Liver (tissue), 9 donors: ENCODE data around the gene AIPL1. TPM values are rescaled to one million over a fixed set of nuclear protein-coding genes. Genes with fewer than 3 reads are reported as not detected.

Experiments
- DNase-seq: peaks from one replicate; pipeline ENCODE4 v3.0.0-alpha.2; 2017; ENCODE audit warnings: low spot score
- H3K27ac ChIP-seq, 2 donors: one replicate each; pipeline ENCODE4 v1.7.0; 2013; ENCODE audit warnings: inconsistent platforms in 2 of 2, low read length in 2 of 2, control low read depth in 1 of 2, low read depth in 1 of 2, mild to moderate bottlenecking in 1 of 2
- H3K27me3 ChIP-seq, 4 donors: one replicate each; pipeline versions ENCODE4 v1.6.1 to v1.7.0; 2013; ENCODE audit warnings: low read length in 3 of 4, inconsistent platforms in 1 of 4, mild to moderate bottlenecking in 1 of 4, moderate library complexity in 1 of 4; ENCODE audit not compliant: control insufficient read depth in 4 of 4, insufficient read depth in 4 of 4
- H3K36me3 ChIP-seq, 4 donors: one replicate each; pipeline versions ENCODE4 v1.6.1 to v1.7.0; 2013; ENCODE audit warnings: low read length in 3 of 4, mild to moderate bottlenecking in 3 of 4, low read depth in 1 of 4, moderate library complexity in 1 of 4; ENCODE audit not compliant: control insufficient read depth in 4 of 4, insufficient read depth in 3 of 4
- H3K4me1 ChIP-seq, 4 donors: one replicate each; pipeline versions ENCODE4 v1.6.1 to v1.7.0; 2013; ENCODE audit warnings: low read length in 3 of 4, mild to moderate bottlenecking in 3 of 4, moderate library complexity in 1 of 4; ENCODE audit not compliant: control insufficient read depth in 4 of 4, insufficient read depth in 4 of 4
- H3K4me3 ChIP-seq, 3 donors: one replicate each; pipeline versions ENCODE4 v1.6.1 to v1.7.0; 2013; ENCODE audit warnings: low read length in 3 of 3, control low read depth in 1 of 3, low read depth in 1 of 3, mild to moderate bottlenecking in 1 of 3
- H3K9ac ChIP-seq, 2 donors: one replicate each; pipeline ENCODE4 v1.7.0; 2013; ENCODE audit warnings: low read length in 2 of 2, mild to moderate bottlenecking in 2 of 2, moderate library complexity in 2 of 2, control low read depth in 1 of 2, low read depth in 1 of 2
- H3K9me3 ChIP-seq, 4 donors: one replicate each; pipeline versions ENCODE4 v1.6.1 to v1.7.0; 2013; ENCODE audit warnings: low read length in 3 of 4; ENCODE audit not compliant: control insufficient read depth in 4 of 4
- FOXA1 ChIP-seq: IDR thresholded peaks from 2 replicates; pipeline ENCODE4 v1.6.1; 2016; ENCODE audit warnings: antibody characterized with exemption
- FOXA2 ChIP-seq: IDR thresholded peaks from 2 replicates; pipeline ENCODE4 v1.6.1; 2016; ENCODE audit warnings: antibody characterized with exemption
- GABPA ChIP-seq, 2 donors: IDR thresholded peaks in 1 of 2; conservative IDR thresholded peaks in 1 of 2; 2 replicates each; pipeline ENCODE4 v1.6.1; 2016; ENCODE audit warnings: antibody characterized with exemption in 2 of 2, mild to moderate bottlenecking in 1 of 2, moderate library complexity in 1 of 2
- HNF4A ChIP-seq, 2 donors: conservative IDR thresholded peaks; 2 replicates each; pipeline ENCODE4 v1.6.1; 2016; ENCODE audit warnings: antibody characterized with exemption in 2 of 2, mild to moderate bottlenecking in 2 of 2
- JUND ChIP-seq, 2 donors: IDR thresholded peaks; 2 replicates each; pipeline ENCODE4 v1.6.1; 2016; ENCODE audit warnings: antibody characterized with exemption in 2 of 2
- NR2F2 ChIP-seq: IDR thresholded peaks from 2 replicates; pipeline ENCODE4 v1.6.1; 2016; ENCODE audit warnings: antibody characterized with exemption
- RAD21 ChIP-seq, 2 donors: IDR thresholded peaks; 2 replicates each; pipeline ENCODE4 v1.6.1; 2016; ENCODE audit warnings: antibody characterized with exemption in 2 of 2, mild to moderate bottlenecking in 2 of 2
- REST ChIP-seq: IDR thresholded peaks from 2 replicates; pipeline ENCODE4 v1.6.1; 2016; ENCODE audit warnings: antibody characterized with exemption, mild to moderate bottlenecking
- RXRA ChIP-seq, 2 donors: IDR thresholded peaks; 2 replicates each; pipeline ENCODE4 v1.6.1; 2017 to 2018; ENCODE audit warnings: antibody characterized with exemption in 2 of 2, mild to moderate bottlenecking in 1 of 2
- SP1 ChIP-seq: IDR thresholded peaks from 2 replicates; pipeline ENCODE4 v1.6.1; 2018; ENCODE audit warnings: antibody characterized with exemption, mild to moderate bottlenecking
- TAF1 ChIP-seq: conservative IDR thresholded peaks from 2 replicates; pipeline ENCODE4 v1.6.1; 2016; ENCODE audit warnings: antibody characterized with exemption, mild to moderate bottlenecking
- YY1 ChIP-seq: IDR thresholded peaks from 2 replicates; pipeline ENCODE4 v1.6.1; 2016; ENCODE audit warnings: antibody characterized with exemption, mild to moderate bottlenecking
- WGBS: extraction: QIAGEN DNeasy Blood & Tissue Kit; methylation state at CpG from one replicate; pipeline ENCODE4 v1.1.7; 2013; 5-methylcytosine and 5-hydroxymethylcytosine counted together
- polyA plus RNA-seq, 2 donors: library from polyadenylated mRNA; stranded (reverse) in 1 of 2; unstranded in 1 of 2; fragments of 200-250 nt in 1 of 2; fragments of >200 nt in 1 of 2; fragmentation: Nextera tagmentation in 1 of 2; extraction: Ambion mirVana in 1 of 2; gene quantifications; one replicate each; pipeline versions ENCODE4 v1.2.1 to v1.2.3, GENCODE V29; 2013 to 2015
- total RNA-seq, 2 donors: library from RNA; depleted of rRNA; stranded (reverse); fragments of >200 nt; gene quantifications; one replicate each; pipeline ENCODE4 v1.2.3, GENCODE V29; 2014
- TF ChIP-seq, protein P1 (sequence below): fragments of 150-350 bp; IDR thresholded peaks from 2 replicates; pipeline ENCODE4 v1.5.1; 2017; ENCODE audit warnings: improper control_type of control experiment, low read depth, low read length; ENCODE audit not compliant: missing input control
- TF ChIP-seq, protein P2 (sequence below): IDR thresholded peaks from 2 replicates; pipeline ENCODE4 v1.6.1; 2016; ENCODE audit warnings: antibody characterized with exemption
- TF ChIP-seq, protein P3 (sequence below): IDR thresholded peaks from 2 replicates; pipeline ENCODE4 v1.6.1; 2016; ENCODE audit warnings: antibody characterized with exemption
- TF ChIP-seq, protein P4 (sequence below): IDR thresholded peaks from 2 replicates; pipeline ENCODE4 v1.6.1; 2016; ENCODE audit warnings: antibody characterized with exemption
- donor health status: healthy.
- donor health status: healthy.
- donor health status: healthy.
- donor health status: healthy.
- donor health status: healthy.

AIPL1 gene
- total and polyA plus RNA-seq, 4 donors, result not detected

GRCh38 chr17:6420173-6420641, 14.7 kb downstream of the AIPL1 start:
- Histone ChIP-seq H3K27ac (no peak overlapping the region), H3K4me1 (no peaks in the 10 kb centered on the region), H3K36me3 (no peaks in the 10 kb centered on the region), H3K27me3 (no peaks in the 10 kb centered on the region), H3K9ac (no peak overlapping the region), H3K9me3 (no peaks in the 10 kb centered on the region), H3K4me3 (no peak overlapping the region)
- no peak for DNase-seq
- TF ChIP-seq, protein P1, sequence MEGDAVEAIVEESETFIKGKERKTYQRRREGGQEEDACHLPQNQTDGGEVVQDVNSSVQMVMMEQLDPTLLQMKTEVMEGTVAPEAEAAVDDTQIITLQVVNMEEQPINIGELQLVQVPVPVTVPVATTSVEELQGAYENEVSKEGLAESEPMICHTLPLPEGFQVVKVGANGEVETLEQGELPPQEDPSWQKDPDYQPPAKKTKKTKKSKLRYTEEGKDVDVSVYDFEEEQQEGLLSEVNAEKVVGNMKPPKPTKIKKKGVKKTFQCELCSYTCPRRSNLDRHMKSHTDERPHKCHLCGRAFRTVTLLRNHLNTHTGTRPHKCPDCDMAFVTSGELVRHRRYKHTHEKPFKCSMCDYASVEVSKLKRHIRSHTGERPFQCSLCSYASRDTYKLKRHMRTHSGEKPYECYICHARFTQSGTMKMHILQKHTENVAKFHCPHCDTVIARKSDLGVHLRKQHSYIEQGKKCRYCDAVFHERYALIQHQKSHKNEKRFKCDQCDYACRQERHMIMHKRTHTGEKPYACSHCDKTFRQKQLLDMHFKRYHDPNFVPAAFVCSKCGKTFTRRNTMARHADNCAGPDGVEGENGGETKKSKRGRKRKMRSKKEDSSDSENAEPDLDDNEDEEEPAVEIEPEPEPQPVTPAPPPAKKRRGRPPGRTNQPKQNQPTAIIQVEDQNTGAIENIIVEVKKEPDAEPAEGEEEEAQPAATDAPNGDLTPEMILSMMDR, result peak; percentile 24
- no peak for TF ChIP-seq GABPA (IDR thresholded peaks at IDR 0.05 in 1 of 2, conservative IDR thresholded peaks at IDR 0.05 in 1 of 2)
- 19% methylated on average over 13 of the region's 13 CpGs for WGBS

GRCh38 chr17:6415616-6416015, 19.3 kb downstream of the AIPL1 start:
- H3K9me3 ChIP-seq, result no peaks in the 10 kb centered on the region
- no peak for TF ChIP-seq REST
- TF ChIP-seq, protein P2, sequence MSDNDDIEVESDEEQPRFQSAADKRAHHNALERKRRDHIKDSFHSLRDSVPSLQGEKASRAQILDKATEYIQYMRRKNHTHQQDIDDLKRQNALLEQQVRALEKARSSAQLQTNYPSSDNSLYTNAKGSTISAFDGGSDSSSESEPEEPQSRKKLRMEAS, result no peak
- TF ChIP-seq, protein P3, sequence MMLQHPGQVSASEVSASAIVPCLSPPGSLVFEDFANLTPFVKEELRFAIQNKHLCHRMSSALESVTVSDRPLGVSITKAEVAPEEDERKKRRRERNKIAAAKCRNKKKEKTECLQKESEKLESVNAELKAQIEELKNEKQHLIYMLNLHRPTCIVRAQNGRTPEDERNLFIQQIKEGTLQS, result no peak
- no peak for TF ChIP-seq GABPA (IDR thresholded peaks at IDR 0.05 in 1 of 2, conservative IDR thresholded peaks at IDR 0.05 in 1 of 2)
- TF ChIP-seq JUND (IDR thresholded peaks at IDR 0.05), result no peak
- no peak for TF ChIP-seq SP1
- H3K9ac ChIP-seq, result no peak overlapping the region
- WGBS, result 75% methylated on average over 8 of the region's 8 CpGs
- no peak for DNase-seq
- H3K4me1 ChIP-seq, result no peaks in the 10 kb centered on the region
- no peak overlapping the region for H3K27ac ChIP-seq
- no peaks in the 10 kb centered on the region for H3K36me3 ChIP-seq
- no peak overlapping the region for H3K4me3 ChIP-seq
- no peaks in the 10 kb centered on the region for H3K27me3 ChIP-seq

- H3K27me3 ChIP-seq, result no peaks in the 10 kb centered on the region
- no peaks in the 10 kb centered on the region for H3K9me3 ChIP-seq
- no peaks in the 10 kb centered on the region for H3K4me1 ChIP-seq
- DNase-seq, result no peak
- no peak overlapping the region for H3K27ac ChIP-seq
- no peak overlapping the region for H3K4me3 ChIP-seq
- 96% methylated on average over 1 of the region's 1 CpG for WGBS
- no peaks in the 10 kb centered on the region for H3K36me3 ChIP-seq
- no peak overlapping the region for H3K9ac ChIP-seq
- no peak for TF ChIP-seq YY1
- TF ChIP-seq, protein P3, result no peak
- peak; percentile 75 to 82 for TF ChIP-seq RAD21 (IDR thresholded peaks at IDR 0.05)
- no peak for TF ChIP-seq SP1
- TF ChIP-seq TAF1, result no peak
- no peak for TF ChIP-seq REST
- no peak for TF ChIP-seq FOXA2
- TF ChIP-seq HNF4A (conservative IDR thresholded peaks at IDR 0.05), result no peak
- TF ChIP-seq JUND (IDR thresholded peaks at IDR 0.05), result no peak
- TF ChIP-seq, protein P4, sequence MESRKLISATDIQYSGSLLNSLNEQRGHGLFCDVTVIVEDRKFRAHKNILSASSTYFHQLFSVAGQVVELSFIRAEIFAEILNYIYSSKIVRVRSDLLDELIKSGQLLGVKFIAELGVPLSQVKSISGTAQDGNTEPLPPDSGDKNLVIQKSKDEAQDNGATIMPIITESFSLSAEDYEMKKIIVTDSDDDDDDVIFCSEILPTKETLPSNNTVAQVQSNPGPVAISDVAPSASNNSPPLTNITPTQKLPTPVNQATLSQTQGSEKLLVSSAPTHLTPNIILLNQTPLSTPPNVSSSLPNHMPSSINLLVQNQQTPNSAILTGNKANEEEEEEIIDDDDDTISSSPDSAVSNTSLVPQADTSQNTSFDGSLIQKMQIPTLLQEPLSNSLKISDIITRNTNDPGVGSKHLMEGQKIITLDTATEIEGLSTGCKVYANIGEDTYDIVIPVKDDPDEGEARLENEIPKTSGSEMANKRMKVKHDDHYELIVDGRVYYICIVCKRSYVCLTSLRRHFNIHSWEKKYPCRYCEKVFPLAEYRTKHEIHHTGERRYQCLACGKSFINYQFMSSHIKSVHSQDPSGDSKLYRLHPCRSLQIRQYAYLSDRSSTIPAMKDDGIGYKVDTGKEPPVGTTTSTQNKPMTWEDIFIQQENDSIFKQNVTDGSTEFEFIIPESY, result no peak
- no peak for TF ChIP-seq NR2F2
- TF ChIP-seq FOXA1, result no peak
- no peak for TF ChIP-seq RXRA (IDR thresholded peaks at IDR 0.05)
Observed at GRCh38 chr17:6413065-6413464, 21.9 kb downstream of the AIPL1 start.
